ENCODE measurements around the gene CAMP. TPM values are rescaled to one million over a fixed set of nuclear protein-coding genes. Genes with fewer than 3 reads are reported as not detected.

The CAMP gene
- total RNA-seq, 4 donors from 2014 or later, result not detected

- intact Hi-C loops (cut with DNase I; ENCODE audit: low total_unique reads), result loop anchor here (1.0 kb wide), 1 partner anchor 18 kb away; no protein-coding TSS in a partner anchor
Measured at GRCh38 chr3:48232232-48232631, 8.9 kb downstream of the CAMP start.

GRCh38 chr3:48232734-48233133, 9.4 kb downstream of the CAMP start:
- no peak overlapping the region for H3K4me3 ChIP-seq
- intact Hi-C loops (cut with DNase I; ENCODE audit: low total_unique reads) (loop anchor here (1.0 kb wide), 1 partner anchor 18 kb away; no protein-coding TSS in a partner anchor), in situ Hi-C loops (cut with MboI; ENCODE audit: low pct_ligation_motif_present in 1 of 4, low pct_unique_long_range_greater_than_20kb in 1 of 4, low sequenced_read_pairs in 3 of 4) (no loop called here)
- H3K27ac ChIP-seq, result no peak overlapping the region
- DNase-seq, result peak; percentile 70
- no peaks in the 10 kb centered on the region for H3K9me3 ChIP-seq
- TF ChIP-seq POLR2A (IDR thresholded peaks at IDR 0.05), result no peak
- peak; percentile 15 to 39 (median 33) for TF ChIP-seq CTCF (IDR thresholded peaks at IDR 0.05)
- TF ChIP-seq EP300 (IDR thresholded peaks at IDR 0.05; ENCODE audit: low read depth), result no peak
- TF ChIP-seq POLR2AphosphoS5 (IDR thresholded peaks at IDR 0.05), result no peak
- peaks cover 0 to 14% (median 0%) of the 10 kb centered on the region in 4 donors for H3K4me1 ChIP-seq
- no peaks in the 10 kb centered on the region for H3K36me3 ChIP-seq
- 34% methylated on average over 6 of the region's 6 CpGs; no CpG with 5 or more reads in 1 of the 2 donors for WGBS, 2 donors (ENCODE audit: low coverage in 1 of 2)
- no peaks in the 10 kb centered on the region for H3K27me3 ChIP-seq

More at GRCh38 chr3:48232232-48232631, 8.9 kb downstream of the CAMP start:
- H3K9me3 ChIP-seq, result no peaks in the 10 kb centered on the region
- no peak overlapping the region for H3K4me3 ChIP-seq
- no peak for DNase-seq
- H3K27ac ChIP-seq, result no peak overlapping the region
- in situ Hi-C loops (cut with MboI; ENCODE audit: low pct_ligation_motif_present in 1 of 4, low pct_unique_long_range_greater_than_20kb in 1 of 4, low sequenced_read_pairs in 3 of 4), result no loop called here
- TF ChIP-seq EP300 (IDR thresholded peaks at IDR 0.05; ENCODE audit: low read depth), result no peak
- no peaks in the 10 kb centered on the region for H3K36me3 ChIP-seq
- WGBS, 2 donors (ENCODE audit: low coverage in 1 of 2), result 47% methylated on average over 4 of the region's 4 CpGs; no CpG with 5 or more reads in 1 of the 2 donors
- peaks cover 0 to 14% (median 0%) of the 10 kb centered on the region in 4 donors for H3K4me1 ChIP-seq
- no peaks in the 10 kb centered on the region for H3K27me3 ChIP-seq

- no peak overlapping the region for H3K27ac ChIP-seq
- peaks cover 0 to 14% (median 0%) of the 10 kb centered on the region in 4 donors for H3K4me1 ChIP-seq
- DNase-seq, result no peak
- TF ChIP-seq CTCF (IDR thresholded peaks at IDR 0.05) (no peak), POLR2A (IDR thresholded peaks at IDR 0.05) (no peak), POLR2AphosphoS5 (IDR thresholded peaks at IDR 0.05) (no peak), EP300 (IDR thresholded peaks at IDR 0.05; ENCODE audit: low read depth) (no peak)
- intact Hi-C loops (cut with DNase I; ENCODE audit: low total_unique reads) (no loop called here), in situ Hi-C loops (cut with MboI; ENCODE audit: low pct_ligation_motif_present in 1 of 4, low pct_unique_long_range_greater_than_20kb in 1 of 4, low sequenced_read_pairs in 3 of 4) (no loop called here)
- 65 to 80% methylated on average over 1 to 2 of the region's 2 CpGs for WGBS, 2 donors (ENCODE audit: low coverage in 1 of 2)
- no peaks in the 10 kb centered on the region for H3K27me3 ChIP-seq
- H3K36me3 ChIP-seq, result no peaks in the 10 kb centered on the region
- no peaks in the 10 kb centered on the region for H3K9me3 ChIP-seq
- H3K4me3 ChIP-seq, result no peak overlapping the region
Measured at GRCh38 chr3:48233542-48233941, 10.2 kb downstream of the CAMP start.

- no peak for TF ChIP-seq POLR2AphosphoS5 (IDR thresholded peaks at IDR 0.05)
- no peak for TF ChIP-seq CTCF (IDR thresholded peaks at IDR 0.05)
- H3K36me3 ChIP-seq, result no peaks in the 10 kb centered on the region
- intact Hi-C loops (cut with DNase I; ENCODE audit: low total_unique reads) (no loop called here), in situ Hi-C loops (cut with MboI; ENCODE audit: low pct_ligation_motif_present in 1 of 4, low pct_unique_long_range_greater_than_20kb in 1 of 4, low sequenced_read_pairs in 3 of 4) (no loop called here)
- no peaks in the 10 kb centered on the region for H3K9me3 ChIP-seq
- no peak for DNase-seq
- WGBS, 2 donors (ENCODE audit: low coverage in 1 of 2), result 50 to 69% methylated on average over 1 of the region's 1 CpG
- no peaks in the 10 kb centered on the region for H3K27me3 ChIP-seq
- no peak overlapping the region for H3K4me3 ChIP-seq
- peaks cover 0 to 19% (median 3%) of the 10 kb centered on the region in 4 donors for H3K4me1 ChIP-seq
- H3K27ac ChIP-seq, result no peak overlapping the region
Measured at GRCh38 chr3:48236531-48236930, 13.2 kb downstream of the CAMP start.

GRCh38 chr3:48238531-48239085, 15.3 kb downstream of the CAMP start:
- 88 to 89% methylated on average over 13 to 15 of the region's 15 CpGs for WGBS, 2 donors (ENCODE audit: low coverage in 1 of 2)
- no peaks in the 10 kb centered on the region for H3K36me3 ChIP-seq
- in situ Hi-C loops (cut with MboI; ENCODE audit: low pct_ligation_motif_present in 1 of 4, low pct_unique_long_range_greater_than_20kb in 1 of 4, low sequenced_read_pairs in 3 of 4) (no loop called here), intact Hi-C loops (cut with DNase I; ENCODE audit: low total_unique reads) (no loop called here)
- H3K4me1 ChIP-seq, result peaks cover 0 to 27% (median 12%) of the 10 kb centered on the region in 4 donors
- TF ChIP-seq POLR2AphosphoS5 (IDR thresholded peaks at IDR 0.05), result no peak
- TF ChIP-seq POLR2A (IDR thresholded peaks at IDR 0.05), result no peak
- no peak for TF ChIP-seq CTCF (IDR thresholded peaks at IDR 0.05)
- TF ChIP-seq EP300 (IDR thresholded peaks at IDR 0.05; ENCODE audit: low read depth), result no peak
- DNase-seq, result no peak
- H3K4me3 ChIP-seq, result no peak overlapping the region
- H3K9me3 ChIP-seq, result no peaks in the 10 kb centered on the region
- H3K27ac ChIP-seq, result no peak overlapping the region
- no peaks in the 10 kb centered on the region for H3K27me3 ChIP-seq
